Smooth muscle cell (in vitro differentiated cells): Measurements from ENCODE around the gene VGLL3. TPM values are rescaled to one million over a fixed set of nuclear protein-coding genes. Genes with fewer than 3 reads are reported as not detected.

ENCODE experiments used
- DNase-seq: peaks from one replicate; lab custom pipeline; 2025; ENCODE audit not compliant: unreplicated experiment; lab: John Stamatoyannopoulos, UW
- H2AFZ ChIP-seq: fragments of 200-600 bp; sonication (generic); 2 replicates; pipeline ENCODE4 v1.6.0; 2016; ENCODE audit warnings: antibody characterized with exemption, low read depth, mild to moderate bottlenecking
- H3F3A ChIP-seq: fragments of 200-600 bp; sonication (generic); 2 replicates; pipeline ENCODE4 v1.6.0; 2017; ENCODE audit warnings: antibody characterized with exemption, low read depth
- H3K27ac ChIP-seq: fragments of 200-600 bp; sonication (generic); 2 replicates; pipeline ENCODE4 v1.5.1; 2016; ENCODE audit warnings: low read depth, mild to moderate bottlenecking
- H3K27me3 ChIP-seq: fragments of 200-600 bp; sonication (generic); 2 replicates; pipeline ENCODE4 v1.6.1; 2016; ENCODE audit warnings: low read depth, mild to moderate bottlenecking
- H3K36me3 ChIP-seq: fragments of 200-600 bp; sonication (generic); 2 replicates; pipeline ENCODE4 v1.5.1; 2016; ENCODE audit warnings: low read depth
- H3K4me1 ChIP-seq: fragments of 200-600 bp; sonication (generic); 2 replicates; pipeline ENCODE4 v1.5.1; 2016; ENCODE audit warnings: low read depth
- H3K4me2 ChIP-seq: fragments of 200-600 bp; sonication (generic); 2 replicates; pipeline ENCODE4 v1.6.0; 2016; ENCODE audit warnings: mild to moderate bottlenecking
- H3K4me3 ChIP-seq: fragments of 200-600 bp; sonication (generic); 2 replicates; pipeline ENCODE4 v1.5.1; 2016; ENCODE audit warnings: mild to moderate bottlenecking
- H3K79me2 ChIP-seq: fragments of 200-600 bp; sonication (generic); 2 replicates; pipeline ENCODE4 v1.6.0; 2016; ENCODE audit warnings: low read depth, mild to moderate bottlenecking
- H3K9ac ChIP-seq: fragments of 200-600 bp; sonication (generic); 2 replicates; pipeline ENCODE4 v1.6.0; 2016; ENCODE audit warnings: low read depth
- H3K9me3 ChIP-seq: fragments of 200-600 bp; sonication (generic); replicated peaks from 2 replicates; pipeline ENCODE4 v1.5.1; 2016; ENCODE audit warnings: low read depth
- H4K20me1 ChIP-seq: fragments of 200-600 bp; sonication (generic); 2 replicates; pipeline ENCODE4 v1.6.0; 2016; ENCODE audit warnings: low read depth
- WGBS: methylation state at CpG from one replicate; pipeline ENCODE4 v1.1.7; 2016; ENCODE audit warnings: low lambda C conversion rate; 5-methylcytosine and 5-hydroxymethylcytosine counted together
- polyA plus RNA-seq: library from polyadenylated mRNA; unstranded; fragments of >200 nt; fragmentation: Nextera tagmentation; extraction: Ambion mirVana; gene quantifications from 2 replicates; pipeline ENCODE4 v1.2.1, GENCODE V29; 2016
- total RNA-seq: library from RNA; depleted of rRNA; stranded (reverse); fragments of >200 nt; gene quantifications from 2 replicates; pipeline ENCODE4 v1.2.3, GENCODE V29; 2014
- TF ChIP-seq, protein P1 (sequence below): fragments of 200-600 bp; sonication (generic); IDR thresholded peaks from 2 replicates; pipeline ENCODE4 v1.5.1; 2017; ENCODE audit warnings: borderline replicate concordance, mild to moderate bottlenecking, antibody characterized with exemption; ENCODE audit not compliant: insufficient read depth, poor library complexity, severe bottlenecking

The VGLL3 gene
- total and polyA plus RNA-seq, 2 experiments from 2014 or later: 11.4 to 54.1 TPM

DNA sequence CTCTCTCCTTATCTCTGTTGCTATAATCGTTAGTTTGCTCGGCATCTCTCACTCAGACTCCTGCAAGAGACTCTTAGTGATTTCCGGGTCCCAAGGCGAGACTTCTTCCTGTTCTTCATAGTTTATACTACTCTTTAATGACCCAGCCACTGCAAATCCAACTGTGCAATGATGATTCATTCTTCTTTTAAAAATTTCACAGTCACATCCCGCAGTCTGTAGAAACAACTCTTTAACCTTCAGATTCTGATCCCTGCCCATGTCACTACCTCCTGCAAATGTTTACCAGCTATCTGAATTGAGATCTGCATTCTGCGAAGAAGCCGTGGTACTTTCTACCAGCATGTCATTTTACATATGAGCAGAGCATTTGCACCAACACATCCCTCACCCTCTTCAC, 2.8 kb upstream of the VGLL3 start:
- peak overlapping the region; percentile 73 for H3K27ac ChIP-seq
- no peak overlapping the region for H3K4me3 ChIP-seq
- H4K20me1 ChIP-seq: peaks cover 7% of the 10 kb centered on the region
- peaks cover 34% of the 10 kb centered on the region for H3K4me1 ChIP-seq
- H3K9me3 ChIP-seq: no peaks in the 10 kb centered on the region
- H3K27me3 ChIP-seq: no peaks in the 10 kb centered on the region
- H3K36me3 ChIP-seq: no peaks in the 10 kb centered on the region
- 8% methylated on average over 7 of the region's 7 CpGs for WGBS
- DNase-seq: no peak
- no peak overlapping the region for H3K9ac ChIP-seq
- TF ChIP-seq, protein P1, sequence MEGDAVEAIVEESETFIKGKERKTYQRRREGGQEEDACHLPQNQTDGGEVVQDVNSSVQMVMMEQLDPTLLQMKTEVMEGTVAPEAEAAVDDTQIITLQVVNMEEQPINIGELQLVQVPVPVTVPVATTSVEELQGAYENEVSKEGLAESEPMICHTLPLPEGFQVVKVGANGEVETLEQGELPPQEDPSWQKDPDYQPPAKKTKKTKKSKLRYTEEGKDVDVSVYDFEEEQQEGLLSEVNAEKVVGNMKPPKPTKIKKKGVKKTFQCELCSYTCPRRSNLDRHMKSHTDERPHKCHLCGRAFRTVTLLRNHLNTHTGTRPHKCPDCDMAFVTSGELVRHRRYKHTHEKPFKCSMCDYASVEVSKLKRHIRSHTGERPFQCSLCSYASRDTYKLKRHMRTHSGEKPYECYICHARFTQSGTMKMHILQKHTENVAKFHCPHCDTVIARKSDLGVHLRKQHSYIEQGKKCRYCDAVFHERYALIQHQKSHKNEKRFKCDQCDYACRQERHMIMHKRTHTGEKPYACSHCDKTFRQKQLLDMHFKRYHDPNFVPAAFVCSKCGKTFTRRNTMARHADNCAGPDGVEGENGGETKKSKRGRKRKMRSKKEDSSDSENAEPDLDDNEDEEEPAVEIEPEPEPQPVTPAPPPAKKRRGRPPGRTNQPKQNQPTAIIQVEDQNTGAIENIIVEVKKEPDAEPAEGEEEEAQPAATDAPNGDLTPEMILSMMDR: no peak
- H3K79me2 ChIP-seq: peaks cover 17% of the 10 kb centered on the region
- peak overlapping the region; percentile 2 for H2AFZ ChIP-seq
- H3K4me2 ChIP-seq: peak overlapping the region; percentile 55
- H3F3A ChIP-seq: peaks cover 23% of the 10 kb centered on the region

DNA sequence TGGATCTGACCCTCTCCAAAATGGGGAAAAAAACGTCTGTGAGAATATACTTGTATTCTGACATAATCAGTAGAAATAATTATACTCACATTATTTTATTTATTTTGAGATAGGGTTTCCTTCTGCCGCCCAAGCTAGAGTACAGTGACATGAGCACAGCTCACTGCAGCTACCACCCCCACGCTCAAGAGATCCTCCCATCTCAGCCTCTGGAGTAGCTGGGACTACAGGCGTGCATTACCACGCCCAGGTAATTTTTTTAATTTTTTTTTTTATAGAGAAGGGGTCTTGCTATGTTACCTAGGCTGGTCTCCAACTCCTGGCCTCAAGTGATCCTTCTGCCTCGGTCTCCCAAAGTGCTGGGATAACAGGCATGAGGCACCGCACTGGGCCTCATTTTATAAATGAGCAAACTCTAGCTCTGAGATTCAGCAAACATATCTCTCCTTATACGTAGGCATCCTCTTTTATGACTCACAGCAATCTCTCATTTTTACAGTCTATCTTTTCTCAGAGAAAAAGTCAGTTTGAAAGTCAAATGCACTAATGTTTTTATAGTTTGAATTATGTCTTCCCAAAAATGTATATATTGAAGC, 989 bp upstream of the VGLL3 start:
- no peak for DNase-seq
- peak overlapping the region; percentile 89 for H3K9ac ChIP-seq

DNA sequence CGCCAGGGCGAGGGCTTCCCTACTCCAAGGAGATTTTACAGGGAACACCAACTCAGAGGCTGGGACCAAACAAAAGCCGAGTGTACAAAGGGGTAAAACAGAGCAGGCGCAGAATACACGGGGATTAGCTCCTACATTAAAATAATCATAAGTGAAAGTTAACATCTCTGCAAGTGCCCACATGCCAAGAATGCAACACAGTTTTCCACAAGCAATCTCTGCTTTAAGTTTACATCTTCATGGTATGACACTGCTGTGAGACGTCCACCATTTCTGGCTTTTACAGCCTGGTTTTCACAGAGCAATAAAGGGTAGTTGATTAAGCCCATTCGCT, 500 bp upstream of the VGLL3 start:
- no peaks in the 10 kb centered on the region for H3K27me3 ChIP-seq
- TF ChIP-seq, protein P1: peak; percentile 0
- H3K4me2 ChIP-seq: peak overlapping the region; percentile 87
- H3F3A ChIP-seq: peaks cover 30% of the 10 kb centered on the region
- no peaks in the 10 kb centered on the region for H3K9me3 ChIP-seq
- H2AFZ ChIP-seq: peak overlapping the region; percentile 61
- no peaks in the 10 kb centered on the region for H3K36me3 ChIP-seq
- H4K20me1 ChIP-seq: peaks cover 14% of the 10 kb centered on the region
- peaks cover 30% of the 10 kb centered on the region for H3K4me1 ChIP-seq
- peak overlapping the region; percentile 73 for H3K4me3 ChIP-seq
- 10% methylated on average over 7 of the region's 7 CpGs for WGBS
- H3K79me2 ChIP-seq: peaks cover 30% of the 10 kb centered on the region
- H3K9ac ChIP-seq: peak overlapping the region; percentile 89
- H3K27ac ChIP-seq: peak overlapping the region; percentile 91
- DNase-seq: no peak

More for the DNA sequence above, 989 bp upstream of the VGLL3 start:
- Histone ChIP-seq H3F3A (peaks cover 30% of the 10 kb centered on the region), H4K20me1 (peaks cover 11% of the 10 kb centered on the region), H3K4me2 (peak overlapping the region; percentile 87), H3K27me3 (no peaks in the 10 kb centered on the region), H3K4me3 (peak overlapping the region; percentile 73), H3K36me3 (no peaks in the 10 kb centered on the region), H3K4me1 (peaks cover 35% of the 10 kb centered on the region), H3K79me2 (peaks cover 25% of the 10 kb centered on the region), H3K27ac (peak overlapping the region; percentile 91), H3K9me3 (no peaks in the 10 kb centered on the region), H2AFZ (no peak overlapping the region)
- TF ChIP-seq, protein P1: no peak
- 46% methylated on average over 8 of the region's 8 CpGs for WGBS
